ENCODE measurements around the gene WDR70. TPM values are rescaled to one million over a fixed set of nuclear protein-coding genes. Genes with fewer than 3 reads are reported as not detected.

WDR70 gene
- total RNA-seq, result 23.9 and 25.4 TPM in 2 replicates

DNA sequence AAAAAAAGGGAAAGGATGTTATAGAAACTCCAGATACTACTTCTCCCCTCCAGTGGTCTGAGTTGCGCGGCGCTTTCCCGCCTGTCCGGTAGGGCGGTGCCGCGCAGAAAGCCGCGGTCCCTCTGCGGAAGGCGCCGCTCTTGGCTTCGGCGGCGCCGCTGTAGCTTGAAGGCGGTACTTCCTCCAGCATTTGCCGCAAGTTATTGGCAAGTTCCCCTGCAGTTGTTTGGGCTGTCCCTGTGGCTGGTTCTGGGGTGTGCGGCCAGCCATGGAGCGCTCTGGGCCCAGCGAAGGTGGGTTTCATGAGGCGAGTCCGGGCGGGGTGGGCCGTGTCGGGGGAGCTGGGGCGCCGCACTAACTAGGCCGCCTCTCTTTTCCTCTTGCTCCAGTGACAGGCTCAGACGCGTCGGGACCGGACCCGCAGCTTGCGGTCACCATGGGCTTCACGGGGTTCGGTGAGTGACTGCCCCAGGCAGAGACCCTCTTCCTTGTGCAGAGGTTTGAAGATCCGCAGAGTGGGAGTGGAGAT lies at the start of gene WDR70:
Gene WDR70 (plus strand): TSS at position 219 of the 529 bp plus-strand sequence. CDS start 50 bp downstream, at position 269.

DNA sequence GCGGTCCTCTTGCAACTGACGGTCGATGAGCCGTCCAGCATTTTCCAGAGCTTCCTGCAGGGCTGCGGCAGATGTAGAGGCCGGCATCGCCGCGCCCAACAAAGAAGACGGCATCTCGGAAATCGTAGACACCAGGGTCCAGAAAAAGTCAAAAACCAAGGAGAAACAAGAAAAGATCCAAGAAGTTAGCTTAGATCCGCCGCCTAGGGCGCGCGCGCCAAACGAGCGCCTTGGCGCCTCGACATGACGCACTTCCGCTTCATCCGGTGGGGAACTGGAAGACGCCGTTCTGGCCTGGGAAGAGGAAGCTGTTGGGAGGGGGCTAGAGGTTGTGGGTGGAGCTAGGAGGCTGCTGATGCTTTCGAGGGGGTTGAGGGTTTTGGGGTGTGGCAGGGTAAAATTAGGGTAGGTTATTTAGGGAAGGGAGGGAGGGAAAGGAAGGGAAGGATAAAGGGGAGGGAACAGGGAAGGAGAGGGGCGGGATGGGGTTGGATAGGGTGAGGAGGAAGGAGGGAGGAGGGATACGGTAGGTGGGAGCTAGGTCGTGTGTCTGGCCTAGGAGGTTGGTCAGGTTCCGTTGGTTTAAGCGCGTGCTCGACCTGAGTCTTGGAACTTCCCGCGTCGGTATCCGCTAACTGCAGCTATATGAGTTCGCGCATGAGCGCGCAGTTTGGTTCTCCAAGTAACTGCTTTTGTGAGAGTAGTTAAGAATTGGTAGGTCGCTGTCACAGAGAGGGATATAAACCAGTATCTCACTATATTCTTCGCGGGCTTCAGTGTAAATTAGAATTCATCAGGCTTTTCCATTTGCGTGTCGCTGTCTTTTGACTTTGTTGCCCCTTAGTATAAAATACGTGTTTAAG lies 8.0 kb upstream of the WDR70 start, which contains the start of gene NUP155:
Gene NUP155 (minus strand): TSS at position 243 of the 863 bp plus-strand sequence. CDS start 129 bp downstream, at position 114.

Other genes starting within 250 kb of the WDR70 start
- gene CPLANE1, start 129.9 kb upstream of the WDR70 start, total RNA-seq, result 20.9 and 23.0 TPM in 2 replicates
- 25.2 and 29.2 TPM in 2 replicates for gene NUP155, start 8.2 kb upstream of the WDR70 start, total RNA-seq